Common myeloid progenitor, CD34-positive (primary cell): Measurements from ENCODE around the gene PLIN5.

Experiments used
- CTCF ChIA-PET: fragments of 350-600 bp; sonication (Branson Sonifier 250); formaldehyde crosslinking; loops from one replicate; lab custom pipeline; 2021; ENCODE audit warnings: antibody characterized with exemption; lab: Charles Lee
- POLR2A ChIA-PET: fragments of 350-600 bp; sonication (Branson Sonifier 250); formaldehyde crosslinking; loops from one replicate; lab custom pipeline; 2021; ENCODE audit warnings: antibody characterized with exemption; lab: Charles Lee
- DNase-seq, 3 donors: peaks; one replicate each; pipeline versions ENCODE4 v3.0.0 to v3.0.0-alpha.2; 2013
- H3K27ac ChIP-seq, 2 experiments: 1 replicate in 1 of 2; 2 replicates in 1 of 2; pipeline ENCODE4 v1.7.0; 2013; ENCODE audit warnings: inconsistent platforms in 2 of 2, low read length in 2 of 2, mild to moderate bottlenecking in 2 of 2, low read depth in 1 of 2, moderate library complexity in 1 of 2; ENCODE audit not compliant: severe bottlenecking in 2 of 2, insufficient read depth in 1 of 2, poor library complexity in 1 of 2
- H3K27me3 ChIP-seq, 5 experiments: replicated peaks in 2 of 5; 1 replicate in 3 of 5; 2 replicates in 2 of 5; pipeline versions ENCODE4 v1.6.1 to v1.7.0; 2013; ENCODE audit warnings: low read length in 4 of 5, mild to moderate bottlenecking in 2 of 5, moderate library complexity in 2 of 5, inconsistent platforms in 1 of 5; ENCODE audit not compliant: insufficient read depth in 5 of 5, control insufficient read depth in 4 of 5
- H3K36me3 ChIP-seq, 4 experiments: 1 replicate in 2 of 4; 2 replicates in 2 of 4; pipeline versions ENCODE4 v1.6.1 to v1.7.0; 2013; ENCODE audit warnings: low read length in 3 of 4, control low read depth in 1 of 4, mild to moderate bottlenecking in 1 of 4; ENCODE audit not compliant: control insufficient read depth in 4 of 4, insufficient read depth in 4 of 4
- H3K4me1 ChIP-seq, 4 experiments: 1 replicate in 3 of 4; 2 replicates in 1 of 4; pipeline versions ENCODE4 v1.6.1 to v1.7.1; 2013; ENCODE audit warnings: low read length in 3 of 4, mild to moderate bottlenecking in 3 of 4, control low read depth in 1 of 4, inconsistent platforms in 1 of 4, moderate library complexity in 1 of 4; ENCODE audit not compliant: control insufficient read depth in 4 of 4, insufficient read depth in 4 of 4; ENCODE audit errors: control extremely low read depth in 1 of 4
- H3K4me3 ChIP-seq, 7 experiments: 1 replicate in 4 of 7; 2 replicates in 3 of 7; pipeline versions ENCODE4 v1.5.1 to v1.7.0; 2013; ENCODE audit warnings: mild to moderate bottlenecking in 7 of 7, low read length in 6 of 7, moderate library complexity in 6 of 7, inconsistent platforms in 2 of 7, low read depth in 2 of 7, control low read depth in 1 of 7; ENCODE audit not compliant: insufficient read depth in 4 of 7, control insufficient read depth in 1 of 7; ENCODE audit errors: extremely low read depth in 1 of 7
- H3K9me3 ChIP-seq, 5 experiments: 1 replicate in 4 of 5; 2 replicates in 1 of 5; pipeline versions ENCODE4 v1.6.1 to v1.7.1; 2013; ENCODE audit warnings: low read length in 4 of 5, mild to moderate bottlenecking in 2 of 5, inconsistent platforms in 1 of 5, low read depth in 1 of 5, moderate library complexity in 1 of 5; ENCODE audit not compliant: control insufficient read depth in 4 of 5, insufficient read depth in 2 of 5; ENCODE audit errors: control extremely low read depth in 1 of 5
- WGBS: methylation state at CpG from one replicate; pipeline ENCODE4 v1.1.5; 2013; ENCODE audit not compliant: insufficient coverage; 5-methylcytosine and 5-hydroxymethylcytosine counted together

The PLIN5 gene

DNA sequence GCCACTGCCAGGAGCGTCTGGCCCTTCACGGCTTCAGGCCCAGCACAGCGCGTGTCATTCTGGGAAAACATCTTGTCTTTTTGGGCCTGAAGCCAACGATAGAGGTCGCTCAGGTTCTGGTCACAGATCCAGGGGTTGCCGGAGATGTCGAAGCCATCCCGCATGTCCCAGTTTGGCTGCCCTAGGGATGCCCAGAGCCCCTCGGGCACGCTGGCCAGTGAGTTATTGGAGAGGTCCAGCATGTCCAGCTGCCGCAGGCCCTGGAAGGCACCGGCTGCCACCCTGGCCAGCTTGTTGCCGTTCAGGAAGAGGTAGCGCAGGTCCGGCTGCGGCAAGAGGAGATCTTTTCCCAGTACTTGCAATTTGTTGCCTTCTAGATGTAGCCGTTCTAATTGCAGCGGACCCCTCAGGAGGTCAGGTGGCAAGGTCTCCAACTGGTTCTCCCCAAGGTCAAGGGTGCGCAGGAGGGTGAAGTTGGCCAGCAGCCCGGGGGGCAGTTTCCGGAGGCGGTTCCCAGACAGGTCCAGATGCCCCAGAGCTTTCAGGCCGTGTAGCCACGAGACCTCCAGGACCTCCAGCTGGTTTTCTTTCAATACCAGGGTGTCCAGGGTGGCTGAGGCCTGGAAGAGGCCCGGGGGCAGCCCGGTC, 3.1 kb upstream of the PLIN5 start:
- no peak for DNase-seq
- Histone ChIP-seq H3K4me3 (no peak overlapping the region), H3K36me3 (no peaks in the 10 kb centered on the region), H3K27me3 (peaks cover 0 to 22% (median 7%) of the 10 kb centered on the region in 5 experiments), H3K9me3 (no peaks in the 10 kb centered on the region), H3K4me1 (peaks cover 2 to 26% (median 20%) of the 10 kb centered on the region in 4 experiments), H3K27ac (no peak overlapping the region)
- WGBS: 97% methylated on average over 25 of the region's 27 CpGs
- ChIA-PET POLR2A (no interaction called here), CTCF (no interaction called here)

GRCh38 chr19:4536798-4537197, 1.8 kb upstream of the PLIN5 start:
- H3K4me1 ChIP-seq: peaks cover 2 to 26% (median 20%) of the 10 kb centered on the region in 4 experiments
- H3K27ac ChIP-seq: no peak overlapping the region
- CTCF ChIA-PET: no interaction called here
- WGBS: 100% methylated on average over 1 of the region's 5 CpGs
- no peaks in the 10 kb centered on the region for H3K9me3 ChIP-seq
- peaks cover 0 to 22% (median 7%) of the 10 kb centered on the region in 5 experiments for H3K27me3 ChIP-seq
- POLR2A ChIA-PET: no interaction called here
- no peak overlapping the region for H3K4me3 ChIP-seq
- DNase-seq: no peak
- no peaks in the 10 kb centered on the region for H3K36me3 ChIP-seq

- DNase-seq: no peak
- ChIA-PET CTCF (interaction anchor here (1.0 to 2.2 kb wide), 4 partner anchors 8 to 21 kb away, joined by 3 to 16 read pairs (median 6); no protein-coding TSS in a partner anchor), POLR2A (no interaction called here)
These were observed 1.1 kb downstream of the PLIN5 start for GRCh38 chr19:4533835-4534424.

DNA sequence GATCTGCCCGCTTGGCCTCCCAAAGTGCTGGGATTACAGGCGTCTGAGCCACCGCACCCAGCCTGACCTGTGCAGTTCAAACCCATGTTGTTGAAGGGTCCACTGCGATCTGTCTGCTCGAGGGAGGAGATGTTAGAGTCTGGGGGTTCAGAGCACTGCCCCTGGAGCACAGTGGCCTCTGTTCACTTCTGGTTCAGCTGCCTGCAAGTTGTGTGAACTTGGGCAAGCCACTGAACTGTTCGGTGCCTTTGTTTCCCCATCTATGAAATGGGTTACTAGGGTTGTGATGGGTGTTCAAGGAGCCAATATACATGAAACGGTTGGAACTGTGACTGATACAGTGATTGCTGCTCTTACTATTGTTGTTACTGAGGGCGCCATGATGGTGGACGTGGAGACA, 1.7 kb downstream of the PLIN5 start:
- Histone ChIP-seq H3K4me3 (no peak overlapping the region), H3K4me1 (peaks cover 0 to 16% (median 13%) of the 10 kb centered on the region in 4 experiments), H3K9me3 (no peaks in the 10 kb centered on the region), H3K27ac (no peak overlapping the region), H3K36me3 (no peaks in the 10 kb centered on the region), H3K27me3 (peaks cover 0 to 22% (median 9%) of the 10 kb centered on the region in 5 experiments)
- no peak for DNase-seq
- WGBS: 97% methylated on average over 9 of the region's 9 CpGs
- CTCF ChIA-PET: interaction anchor here (1.0 kb wide), 1 partner anchor 9 kb away, joined by 3 read pairs; no protein-coding TSS in a partner anchor
- POLR2A ChIA-PET: no interaction called here

More at GRCh38 chr19:4533835-4534424, 1.1 kb downstream of the PLIN5 start:
- Histone ChIP-seq H3K27me3 (peaks cover 0 to 22% (median 9%) of the 10 kb centered on the region in 5 experiments), H3K9me3 (no peaks in the 10 kb centered on the region), H3K27ac (no peak overlapping the region), H3K36me3 (no peaks in the 10 kb centered on the region), H3K4me3 (no peak overlapping the region), H3K4me1 (peaks cover 0 to 16% (median 13%) of the 10 kb centered on the region in 4 experiments)
- WGBS: 86% methylated on average over 7 of the region's 9 CpGs

DNA sequence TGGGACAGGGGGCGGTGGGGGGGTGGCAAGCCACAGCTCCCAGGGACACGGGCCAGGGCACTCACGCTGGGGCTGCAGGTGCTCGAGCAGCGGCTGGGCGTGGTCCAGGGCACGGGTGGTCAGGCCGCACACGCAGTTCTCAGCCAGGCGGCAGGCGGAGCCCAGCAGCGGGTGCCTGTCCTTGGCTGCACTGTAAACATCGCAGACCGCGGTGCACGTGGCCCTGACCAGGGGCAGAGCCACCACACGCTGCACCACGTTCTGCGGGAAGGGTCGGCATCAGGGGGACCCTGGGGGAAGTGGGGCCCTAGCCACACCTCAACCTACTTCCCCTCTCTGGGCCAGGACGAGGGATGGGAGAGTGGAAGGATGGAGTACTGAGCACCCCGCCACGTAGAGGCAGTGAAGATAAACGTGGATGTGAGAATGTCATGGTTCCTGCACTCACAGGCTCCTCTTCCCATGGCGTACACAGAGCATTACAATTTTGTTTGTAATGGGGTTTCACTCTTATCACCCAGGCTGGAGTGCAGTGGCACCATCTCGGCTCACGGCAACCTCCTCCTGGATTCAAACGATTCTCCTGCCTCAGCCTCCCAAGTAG, 3.4 kb downstream of the PLIN5 start:
- WGBS: 58% methylated on average over 18 of the region's 28 CpGs
- peaks cover 0 to 22% (median 9%) of the 10 kb centered on the region in 5 experiments for H3K27me3 ChIP-seq
- CTCF ChIA-PET: no interaction called here
- no peak for DNase-seq
- no peak overlapping the region for H3K27ac ChIP-seq
- H3K9me3 ChIP-seq: no peaks in the 10 kb centered on the region
- no peak overlapping the region for H3K4me3 ChIP-seq
- no peaks in the 10 kb centered on the region for H3K36me3 ChIP-seq
- H3K4me1 ChIP-seq: peaks cover 0 to 16% (median 13%) of the 10 kb centered on the region in 4 experiments
- POLR2A ChIA-PET: no interaction called here

GRCh38 chr19:4529924-4530522, 5.0 kb downstream of the PLIN5 start:
- WGBS: 87% methylated on average over 7 of the region's 14 CpGs
- ChIA-PET CTCF (no interaction called here), POLR2A (no interaction called here)
- Histone ChIP-seq H3K27ac (no peak overlapping the region), H3K4me3 (no peak overlapping the region), H3K9me3 (no peaks in the 10 kb centered on the region), H3K4me1 (peaks cover 0 to 8% (median 6%) of the 10 kb centered on the region in 4 experiments), H3K27me3 (peaks cover 0 to 13% (median 3%) of the 10 kb centered on the region in 5 experiments), H3K36me3 (no peaks in the 10 kb centered on the region)
- DNase-seq: no peak
